Mesenchymal stem cell (in vitro differentiated cells and primary cell): ENCODE measurements around the gene FBXW12. TPM values are rescaled to one million over a fixed set of nuclear protein-coding genes. Genes with fewer than 3 reads are reported as not detected.
"Not testable (repeated sequence)": the region's sequence is repeated elsewhere in the genome, so short reads cannot be mapped to it uniquely, and the experiment has no call there.

Experiments used
- DNase-seq: peaks from one replicate; pipeline ENCODE4 v3.0.0-alpha.2; 2013
- H2AFZ ChIP-seq: one replicate; pipeline ENCODE4 v1.6.1; 2013; ENCODE audit warnings: low read depth, mild to moderate bottlenecking, control low read depth, inconsistent platforms, low read length, moderate library complexity
- H2AK5ac ChIP-seq: 2 replicates; pipeline ENCODE4 v1.6.1; 2013; ENCODE audit warnings: low read length, moderate library complexity, mild to moderate bottlenecking, inconsistent platforms; ENCODE audit not compliant: severe bottlenecking
- H2BK120ac ChIP-seq: one replicate; pipeline ENCODE4 v1.6.1; 2013; ENCODE audit warnings: low read depth, mild to moderate bottlenecking, inconsistent platforms, low read length, moderate library complexity
- H2BK12ac ChIP-seq, 2 experiments: one replicate each; pipeline ENCODE4 v1.6.1; 2013; ENCODE audit warnings: inconsistent platforms in 2 of 2, low read length in 2 of 2, mild to moderate bottlenecking in 2 of 2, moderate library complexity in 2 of 2, control low read depth in 1 of 2
- H2BK15ac ChIP-seq: one replicate; pipeline ENCODE4 v1.6.1; 2013; ENCODE audit warnings: mild to moderate bottlenecking, low read depth, inconsistent platforms; ENCODE audit not compliant: poor library complexity, severe bottlenecking
- H2BK5ac ChIP-seq: 2 replicates; pipeline ENCODE4 v1.6.1; 2013; ENCODE audit warnings: low read depth, mild to moderate bottlenecking, low read length, control low read depth, inconsistent platforms; ENCODE audit not compliant: poor library complexity, severe bottlenecking
- H3K14ac ChIP-seq, 2 experiments: one replicate each; pipeline ENCODE4 v1.6.1; 2013; ENCODE audit warnings: inconsistent platforms in 2 of 2, low read length in 2 of 2, control low read depth in 1 of 2, mild to moderate bottlenecking in 1 of 2, moderate library complexity in 1 of 2
- H3K18ac ChIP-seq, 2 experiments: one replicate each; pipeline ENCODE4 v1.6.1; 2013; ENCODE audit warnings: inconsistent platforms in 2 of 2, low read length in 2 of 2, control low read depth in 1 of 2, low read depth in 1 of 2, mild to moderate bottlenecking in 1 of 2
- H3K23ac ChIP-seq, 2 experiments: one replicate each; pipeline ENCODE4 v1.6.1; 2013; ENCODE audit warnings: inconsistent platforms in 2 of 2, low read length in 2 of 2, mild to moderate bottlenecking in 2 of 2, moderate library complexity in 2 of 2, control low read depth in 1 of 2
- H3K27ac ChIP-seq: 2 replicates; pipeline ENCODE4 v1.5.1; 2013; ENCODE audit warnings: mild to moderate bottlenecking, moderate library complexity, low read length, control low read depth, inconsistent platforms; ENCODE audit not compliant: poor library complexity, severe bottlenecking
- H3K27me3 ChIP-seq, 2 experiments: 2 replicates each; pipeline versions ENCODE4 v1.6.1 to v1.7.0; 2013; ENCODE audit warnings: low read length in 2 of 2, mild to moderate bottlenecking in 2 of 2, moderate library complexity in 2 of 2, control low read depth in 1 of 2, inconsistent platforms in 1 of 2; ENCODE audit not compliant: control insufficient read depth in 1 of 2, insufficient read depth in 1 of 2
- H3K36me3 ChIP-seq, 2 experiments: 2 replicates each; pipeline versions ENCODE4 v1.6.1 to v1.7.0; 2013; ENCODE audit warnings: low read length in 2 of 2, control low read depth in 1 of 2, inconsistent platforms in 1 of 2, low read depth in 1 of 2, mild to moderate bottlenecking in 1 of 2; ENCODE audit not compliant: insufficient read depth in 2 of 2, control insufficient read depth in 1 of 2
- H3K4ac ChIP-seq, 2 experiments: one replicate each; pipeline ENCODE4 v1.6.1; 2013; ENCODE audit warnings: inconsistent platforms in 2 of 2, low read length in 2 of 2, mild to moderate bottlenecking in 2 of 2, moderate library complexity in 2 of 2, control low read depth in 1 of 2, low read depth in 1 of 2
- H3K4me1 ChIP-seq: 2 replicates; pipeline ENCODE4 v1.6.1; 2013; ENCODE audit warnings: low read depth, low read length, control low read depth; ENCODE audit not compliant: control insufficient read depth, insufficient read depth
- H3K4me2 ChIP-seq: 2 replicates; pipeline ENCODE4 v1.6.1; 2013; ENCODE audit warnings: low read length, mild to moderate bottlenecking, inconsistent platforms; ENCODE audit not compliant: poor library complexity, severe bottlenecking
- H3K4me3 ChIP-seq, 2 experiments: 2 replicates each; pipeline versions ENCODE4 v1.5.1 to v1.7.0; 2013; ENCODE audit warnings: low read length in 2 of 2, mild to moderate bottlenecking in 2 of 2, control low read depth in 1 of 2, low read depth in 1 of 2; ENCODE audit not compliant: insufficient read depth in 1 of 2
- H3K79me1 ChIP-seq: replicated peaks from 2 replicates; pipeline ENCODE4 v1.6.1; 2013; ENCODE audit warnings: mild to moderate bottlenecking, control low read depth, low read length, inconsistent platforms; ENCODE audit not compliant: poor library complexity, severe bottlenecking
- H3K9ac ChIP-seq: 2 replicates; pipeline ENCODE4 v1.7.0; 2013; ENCODE audit warnings: mild to moderate bottlenecking, low read length, moderate library complexity
- H3K9me3 ChIP-seq: 2 replicates; pipeline ENCODE4 v1.7.0; 2013; ENCODE audit warnings: mild to moderate bottlenecking, low read length; ENCODE audit not compliant: control insufficient read depth
- H4K8ac ChIP-seq: one replicate; pipeline ENCODE4 v1.6.1; 2013; ENCODE audit warnings: inconsistent platforms, mild to moderate bottlenecking, low read length, moderate library complexity
- H4K91ac ChIP-seq: one replicate; pipeline ENCODE4 v1.6.1; 2013; ENCODE audit warnings: mild to moderate bottlenecking, low read length, inconsistent platforms
- WGBS: methylation state at CpG from one replicate; pipeline ENCODE4 v1.1.7; 2013; ENCODE audit warnings: mixed read lengths; 5-methylcytosine and 5-hydroxymethylcytosine counted together
- polyA plus RNA-seq, 2 experiments: library from polyadenylated mRNA; stranded (reverse); fragments of 200-250 nt; gene quantifications; one replicate each; pipeline ENCODE4 v1.2.3, GENCODE V29; 2013

The FBXW12 gene, protein sequence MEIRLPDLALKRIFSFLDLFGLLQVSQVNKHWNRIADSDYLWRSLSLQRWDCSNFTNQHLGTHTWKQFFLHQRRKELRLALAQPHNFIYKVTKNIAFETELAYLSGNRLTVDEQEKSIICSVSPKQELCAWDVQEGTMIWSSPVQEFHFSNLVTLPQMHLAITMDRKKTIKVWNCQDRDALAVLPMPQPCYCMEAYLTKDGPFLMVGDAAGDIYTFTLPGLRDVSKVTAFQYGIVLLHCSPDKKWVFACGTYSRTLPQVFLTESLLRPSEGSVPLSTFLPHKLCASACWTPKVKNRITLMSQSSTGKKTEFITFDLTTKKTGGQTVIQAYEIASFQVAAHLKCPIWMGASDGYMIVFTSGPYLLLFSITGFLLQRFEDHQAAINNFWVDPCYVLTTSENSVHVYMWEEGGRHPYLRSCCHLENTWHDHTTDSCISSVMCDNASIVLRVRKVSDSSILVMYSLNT
- polyA plus RNA-seq (2013, experiment 1 of 2) = 0.03 TPM
- not detected for polyA plus RNA-seq (2013, experiment 2 of 2)

DNA sequence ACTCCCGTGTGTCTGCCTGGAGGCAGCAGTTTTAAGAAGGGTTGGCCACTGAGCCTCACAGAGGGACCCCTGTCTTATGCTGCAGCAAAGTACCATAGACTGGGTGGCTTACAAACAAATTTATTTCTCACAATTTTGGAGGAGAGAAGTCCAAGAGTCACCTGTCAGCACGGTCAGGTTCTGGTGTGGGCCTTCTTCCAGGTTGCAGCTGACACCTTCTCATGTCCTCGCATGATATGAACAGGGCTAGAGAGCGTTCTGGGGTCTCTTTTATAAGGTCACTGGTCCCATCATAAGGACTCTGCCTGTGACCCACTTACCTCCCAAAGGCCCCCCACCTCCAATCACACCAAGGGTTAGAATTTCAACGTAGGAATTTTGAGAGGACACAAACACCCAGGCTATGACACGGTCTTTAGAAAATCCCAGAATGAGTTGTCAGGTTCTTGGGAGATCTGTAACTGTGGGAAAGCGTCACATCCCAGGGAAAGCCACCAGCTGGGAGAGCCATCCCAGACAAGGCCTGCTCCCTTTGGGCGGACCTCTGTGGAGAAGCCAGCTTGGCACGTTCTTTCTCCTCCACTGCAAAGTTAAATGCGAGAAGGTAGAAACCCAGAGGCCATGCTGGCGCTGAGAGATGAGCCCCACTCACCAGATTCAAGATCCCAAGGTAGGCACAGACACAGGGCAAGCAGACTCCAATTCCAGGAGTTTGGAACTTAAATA is at the start of gene FBXW12:
Gene FBXW12, plus strand, starts transcription at position 569 of the 726 bp plus-strand sequence. CDS start 549 bp downstream, outside the sequence.
- Histone ChIP-seq H2BK120ac (no peak within 1 kb of the TSS), H3K36me3 (no peaks in the 10 kb centered on the region), H3K27ac (no peak within 1 kb of the TSS), H3K4me2 (no peak within 1 kb of the TSS), H2BK15ac (no peak within 1 kb of the TSS), H3K4me3 (no peak within 1 kb of the TSS), H2AK5ac (no peak within 1 kb of the TSS), H3K4ac (no peak within 1 kb of the TSS), H3K23ac (no peak within 1 kb of the TSS), H2BK5ac (no peak within 1 kb of the TSS), H2BK12ac (no peak within 1 kb of the TSS), H4K8ac (no peak within 1 kb of the TSS), H3K79me1 (no peaks in the 10 kb centered on the region), H2AFZ (no peak within 1 kb of the TSS), H3K9ac (no peak within 1 kb of the TSS), H4K91ac (no peak within 1 kb of the TSS), H3K27me3 (peaks cover 10 to 27% of the 10 kb centered on the region in 2 experiments), H3K4me1 (peaks cover 1% of the 10 kb centered on the region), H3K18ac (no peak within 1 kb of the TSS), H3K14ac (no peak within 1 kb of the TSS), H3K9me3 (no peaks in the 10 kb centered on the region)
- 88% methylated on average over 11 of the region's 11 CpGs for WGBS
- no peak for DNase-seq

DNA sequence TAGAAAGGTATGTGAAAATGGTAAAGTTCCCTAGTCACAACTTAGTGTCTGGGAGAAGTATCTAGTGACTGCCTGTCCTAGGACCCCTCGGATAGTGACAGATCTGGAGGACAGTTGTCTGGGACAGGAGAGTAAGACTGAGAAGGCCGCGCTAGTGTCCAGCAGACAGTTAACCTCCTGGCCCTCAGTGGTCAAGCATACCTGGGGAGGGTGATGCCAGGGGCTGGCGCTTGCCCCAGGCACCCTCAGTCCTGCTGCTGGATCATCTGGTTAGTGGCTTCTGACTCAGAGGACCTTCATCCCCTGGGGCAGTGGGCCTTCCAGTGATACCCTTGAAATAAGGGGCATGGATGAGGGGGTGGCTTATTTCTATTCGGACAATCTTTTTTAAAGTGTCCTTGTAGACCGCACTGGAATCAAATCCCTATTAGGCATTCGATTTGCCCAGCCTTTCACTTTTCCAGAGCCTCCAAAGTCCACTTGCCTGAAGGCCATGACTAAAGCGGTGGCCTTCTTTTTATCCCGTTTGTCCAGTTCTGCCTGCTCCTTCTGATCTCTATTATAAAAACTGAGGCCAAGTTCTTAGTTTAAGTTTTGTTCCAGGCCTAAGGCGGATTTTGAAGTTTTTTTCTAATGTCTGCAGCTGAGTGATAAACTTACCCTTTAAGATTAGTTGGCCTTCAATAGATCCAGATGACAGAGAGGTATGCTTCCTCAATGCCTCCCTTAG is 40.1 kb upstream of the FBXW12 start:
- not testable (repeated sequence) for H2BK12ac ChIP-seq, H3K4me2 ChIP-seq, H2AFZ ChIP-seq, H3K14ac ChIP-seq, H3K79me1 ChIP-seq, DNase-seq, H3K4me1 ChIP-seq, H3K27ac ChIP-seq, H3K36me3 ChIP-seq, H2BK15ac ChIP-seq, H4K8ac ChIP-seq, H3K18ac ChIP-seq, H2BK120ac ChIP-seq, H3K9ac ChIP-seq, H2AK5ac ChIP-seq, H3K4ac ChIP-seq, H3K4me3 ChIP-seq, H4K91ac ChIP-seq, H2BK5ac ChIP-seq, H3K9me3 ChIP-seq, H3K23ac ChIP-seq
- H3K27me3 ChIP-seq = peaks cover 25 to 28% of the 10 kb centered on the region in 2 experiments
- WGBS = 86% methylated on average over 7 of the region's 10 CpGs

GRCh38 chr3:48333346-48334245 is 38.4 kb upstream of the FBXW12 start, which contains the start of gene SPINK8:
TSS of gene SPINK8 (minus strand) at chr3:48333661. CDS start at chr3:48328341, 5,320 bp downstream.
- H3K4me2 ChIP-seq, H2BK120ac ChIP-seq, H2BK15ac ChIP-seq, H3K36me3 ChIP-seq, H3K4me1 ChIP-seq, H2BK5ac ChIP-seq, H3K18ac ChIP-seq, DNase-seq, H2BK12ac ChIP-seq, H4K8ac ChIP-seq, H3K14ac ChIP-seq, H2AFZ ChIP-seq, H3K4me3 ChIP-seq, H2AK5ac ChIP-seq, H3K9ac ChIP-seq, H3K79me1 ChIP-seq, H4K91ac ChIP-seq, H3K23ac ChIP-seq, H3K4ac ChIP-seq, H3K9me3 ChIP-seq, H3K27ac ChIP-seq: not testable (repeated sequence)
- 61% methylated on average over 12 of the region's 15 CpGs for WGBS
- peaks cover 27 to 28% of the 10 kb centered on the region in 2 experiments for H3K27me3 ChIP-seq
